OCI-LY3 (cell line): ENCODE data around the gene PARS2.

Experiments used
- H2AFZ ChIP-seq: fragments of 200-600, 300-600 bp; shearing (Covaris generic); 2 replicates; pipeline ENCODE4 v1.6.0; 2014; ENCODE audit warnings: antibody characterized with exemption, low read depth, low read length
- H3K27ac ChIP-seq: fragments of 200-600, 300-600 bp; sonication (generic); 2 replicates; pipeline ENCODE4 v1.5.1; 2014; ENCODE audit warnings: mild to moderate bottlenecking, low read length, moderate library complexity, mixed read lengths
- H3K27me3 ChIP-seq: fragments of 200-600, 300-600 bp; sonication (generic); 2 replicates; pipeline ENCODE4 v1.6.1; 2014; ENCODE audit warnings: low read depth, low read length, mixed read lengths
- H3K36me3 ChIP-seq: fragments of 200-600, 300-600 bp; sonication (generic); replicated peaks from 2 replicates; pipeline ENCODE3; 2014; ENCODE audit warnings: low read depth, low read length, mixed read lengths
- H3K4me1 ChIP-seq: fragments of 300-600, 200-600 bp; sonication (generic); 2 replicates; pipeline ENCODE4 v1.6.1; 2014; ENCODE audit warnings: low read length, mixed read lengths
- H3K4me2 ChIP-seq: fragments of 200-600, 300-600 bp; sonication (generic); 2 replicates; pipeline ENCODE4 v1.6.1; 2014; ENCODE audit warnings: low read length, mixed read lengths
- H3K4me3 ChIP-seq: fragments of 300-600, 200-600 bp; sonication (generic); 2 replicates; pipeline ENCODE4 v1.5.1; 2014; ENCODE audit warnings: antibody characterized with exemption, mild to moderate bottlenecking, low read length, moderate library complexity
- H3K79me2 ChIP-seq: fragments of 300-600, 200-600 bp; shearing (Covaris generic); 2 replicates; pipeline ENCODE4 v1.6.1; 2014; ENCODE audit warnings: mild to moderate bottlenecking, low read length, mixed read lengths
- H3K9ac ChIP-seq: fragments of 300-600, 200-600 bp; shearing (Covaris generic); 2 replicates; pipeline ENCODE4 v1.6.0; 2014; ENCODE audit warnings: mild to moderate bottlenecking, low read length, moderate library complexity
- H3K9me3 ChIP-seq: fragments of 200-600, 300-600 bp; shearing (Covaris generic); 2 replicates; pipeline ENCODE4 v1.6.1; 2014; ENCODE audit warnings: low read length, mixed read lengths; ENCODE audit not compliant: insufficient read depth
- H4K20me1 ChIP-seq: fragments of 200-600, 300-600 bp; sonication (generic); 2 replicates; pipeline ENCODE4 v1.6.1; 2016; ENCODE audit warnings: low read length, mixed read lengths; ENCODE audit not compliant: insufficient read depth
- CTCF ChIP-seq: fragments of 200-600, 300-600 bp; sonication (generic); IDR thresholded peaks from 2 replicates; pipeline ENCODE4 v1.5.1; 2014; ENCODE audit warnings: antibody characterized with exemption, low read length, low read depth
- EZH2phosphoT487 ChIP-seq: fragments of 200-600 bp; shearing (Covaris generic); IDR thresholded peaks from 2 replicates; pipeline ENCODE4 v1.6.1; 2018; ENCODE audit warnings: antibody characterized with exemption, mixed run types, low read depth

PARS2 gene

GRCh38 chr1:54812801-54813484 lies 48.6 kb upstream of the PARS2 start:
- TF ChIP-seq CTCF (no peak), EZH2phosphoT487 (no peak)

GRCh38 chr1:54811739-54812655 lies 47.7 kb upstream of the PARS2 start:
- H3K9ac ChIP-seq, result no peak overlapping the region
- peaks cover 16% of the 10 kb centered on the region for H3K4me1 ChIP-seq
- no peaks in the 10 kb centered on the region for H3K79me2 ChIP-seq
- no peak overlapping the region for H3K4me2 ChIP-seq
- H3K36me3 ChIP-seq, result no peaks in the 10 kb centered on the region
- no peaks in the 10 kb centered on the region for H3K27me3 ChIP-seq
- H3K27ac ChIP-seq, result no peak overlapping the region
- TF ChIP-seq EZH2phosphoT487, result no peak
- no peak for TF ChIP-seq CTCF
- H3K4me3 ChIP-seq, result no peak overlapping the region
- H2AFZ ChIP-seq, result no peak overlapping the region
- no peaks in the 10 kb centered on the region for H3K9me3 ChIP-seq
- no peaks in the 10 kb centered on the region for H4K20me1 ChIP-seq

More at GRCh38 chr1:54812801-54813484, 48.6 kb upstream of the PARS2 start:
- Histone ChIP-seq H3K79me2 (no peaks in the 10 kb centered on the region), H3K9me3 (no peaks in the 10 kb centered on the region), H3K27me3 (no peaks in the 10 kb centered on the region), H3K4me2 (peak overlapping the region; percentile 60), H3K4me1 (peaks cover 16% of the 10 kb centered on the region), H3K9ac (no peak overlapping the region), H3K36me3 (no peaks in the 10 kb centered on the region), H3K4me3 (peak overlapping the region; percentile 31; the same call in 1 of the 2 replicates), H2AFZ (peak overlapping the region; percentile 77; the same call in 1 of the 2 replicates), H4K20me1 (no peaks in the 10 kb centered on the region), H3K27ac (no peak overlapping the region)

GRCh38 chr1:54811066-54811465 lies 46.7 kb upstream of the PARS2 start:
- Histone ChIP-seq H3K79me2 (no peaks in the 10 kb centered on the region), H3K4me1 (peaks cover 16% of the 10 kb centered on the region), H3K9me3 (no peaks in the 10 kb centered on the region), H3K4me3 (no peak overlapping the region), H2AFZ (no peak overlapping the region), H3K27ac (no peak overlapping the region), H3K4me2 (no peak overlapping the region), H3K27me3 (no peaks in the 10 kb centered on the region), H4K20me1 (no peaks in the 10 kb centered on the region), H3K9ac (no peak overlapping the region), H3K36me3 (no peaks in the 10 kb centered on the region)
- TF ChIP-seq EZH2phosphoT487 (no peak), CTCF (no peak)
